Right kidney (tissue), 1 donor: ENCODE data around the gene AFF3.

Source experiments
- DNase-seq: peaks from one replicate; pipeline ENCODE4 v3.0.0-alpha.2; 2016

Gene AFF3

GRCh38 chr2:100071335-100072043 lies 70.9 kb downstream of the AFF3 start:
- no peak for DNase-seq

- DNase-seq: no peak
Measured at GRCh38 chr2:100070078-100070477, 72.3 kb downstream of the AFF3 start.

- DNase-seq: no peak
Measured at GRCh38 chr2:100068395-100068794, 74.0 kb downstream of the AFF3 start.

- no peak for DNase-seq
Measured at GRCh38 chr2:100067784-100068183, 74.6 kb downstream of the AFF3 start.

GRCh38 chr2:100066856-100067255 lies 75.5 kb downstream of the AFF3 start:
- DNase-seq: no peak

- DNase-seq: no peak
Measured at GRCh38 chr2:100066246-100066645, 76.1 kb downstream of the AFF3 start.

GRCh38 chr2:100064592-100065428 lies 77.6 kb downstream of the AFF3 start:
- DNase-seq: no peak

- DNase-seq: no peak
Measured at GRCh38 chr2:100064165-100064564, 78.2 kb downstream of the AFF3 start.

GRCh38 chr2:100063459-100063953 lies 78.9 kb downstream of the AFF3 start:
- DNase-seq: no peak

GRCh38 chr2:100062336-100062735 lies 80.1 kb downstream of the AFF3 start:
- DNase-seq: no peak

GRCh38 chr2:100060875-100061274 lies 81.5 kb downstream of the AFF3 start:
- DNase-seq: no peak

GRCh38 chr2:100059638-100060037 lies 82.8 kb downstream of the AFF3 start:
- DNase-seq: no peak

- DNase-seq: no peak
Measured at GRCh38 chr2:100057901-100058261, 84.5 kb downstream of the AFF3 start.

- DNase-seq: no peak
Measured at GRCh38 chr2:100054426-100054825, 88.0 kb downstream of the AFF3 start.

GRCh38 chr2:100053087-100053885 lies 89.1 kb downstream of the AFF3 start:
- no peak for DNase-seq

GRCh38 chr2:100052650-100053049 lies 89.7 kb downstream of the AFF3 start:
- DNase-seq: no peak

- DNase-seq: no peak
Measured at GRCh38 chr2:100051253-100051652, 91.1 kb downstream of the AFF3 start.

GRCh38 chr2:100050685-100051084 lies 91.7 kb downstream of the AFF3 start:
- no peak for DNase-seq

GRCh38 chr2:100046961-100047947 lies 95.1 kb downstream of the AFF3 start:
- DNase-seq: no peak

- DNase-seq: no peak
Measured at GRCh38 chr2:100045000-100045399, 97.4 kb downstream of the AFF3 start.

GRCh38 chr2:100043891-100044255 lies 98.5 kb downstream of the AFF3 start:
- DNase-seq: no peak
